GM21786 (cell line): ENCODE results near the gene NTM.

ENCODE experiments used
- ATAC-seq: cut with Tn5 transposase; IDR thresholded peaks from one replicate; pipeline ENCODE4 v1.9.1; 2021; ENCODE audit not compliant: unreplicated experiment

Gene NTM

DNA sequence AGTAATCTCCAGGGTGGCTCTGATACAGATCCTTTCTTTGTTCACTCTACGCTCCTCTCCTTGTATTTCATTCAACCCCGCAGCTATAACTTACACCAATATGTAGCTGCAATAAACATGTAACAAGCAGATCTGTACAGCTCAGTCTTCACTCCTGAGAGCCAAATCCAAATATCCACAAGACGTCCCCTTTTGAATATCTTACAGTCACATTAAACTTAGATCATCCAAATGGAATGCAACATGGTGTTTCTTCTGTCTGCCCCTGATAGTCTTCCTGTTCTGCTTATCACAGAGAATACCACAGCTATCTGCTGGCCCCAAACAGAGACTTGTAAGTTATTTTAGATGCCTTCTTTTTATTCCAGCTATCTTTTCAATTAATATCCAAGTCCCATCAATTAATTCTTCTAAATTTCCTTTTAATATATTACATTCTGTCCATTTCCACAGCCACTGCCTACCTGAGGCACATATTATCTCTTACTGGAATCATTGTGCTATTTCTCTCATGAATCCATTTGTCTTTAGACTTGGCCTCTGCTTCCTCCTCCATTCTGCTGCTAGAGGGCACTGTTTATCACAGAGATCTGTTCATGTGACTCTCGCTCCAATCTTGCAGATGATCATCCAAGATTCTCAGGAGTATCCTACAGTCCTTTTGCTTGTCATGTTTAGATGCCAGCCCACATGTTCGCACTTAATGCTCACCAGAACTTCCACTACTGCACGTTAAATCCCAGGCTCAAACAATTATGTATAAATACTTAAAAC is 908.6 kb downstream of the NTM start:
- no peak for ATAC-seq

DNA sequence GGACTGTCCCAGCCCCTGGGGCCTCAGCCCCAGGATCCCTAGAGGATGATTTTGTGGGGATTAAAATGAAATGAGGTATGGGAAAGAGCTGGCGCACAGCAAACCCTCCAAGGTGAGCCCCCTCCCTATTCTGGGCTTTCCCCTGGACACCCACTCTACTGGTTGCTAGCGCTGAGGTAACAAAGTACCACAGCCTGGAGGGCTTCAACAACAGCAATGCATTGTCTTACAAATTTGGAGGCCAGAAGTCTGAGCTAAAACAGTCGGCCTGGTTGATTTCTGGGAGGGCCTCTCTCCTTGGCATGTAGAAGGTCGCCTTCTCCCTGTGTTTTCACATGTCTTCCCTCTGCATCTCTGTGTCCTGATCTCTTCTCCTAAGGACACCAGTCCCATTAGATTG is 913.6 kb downstream of the NTM start:
- no peak for ATAC-seq

DNA sequence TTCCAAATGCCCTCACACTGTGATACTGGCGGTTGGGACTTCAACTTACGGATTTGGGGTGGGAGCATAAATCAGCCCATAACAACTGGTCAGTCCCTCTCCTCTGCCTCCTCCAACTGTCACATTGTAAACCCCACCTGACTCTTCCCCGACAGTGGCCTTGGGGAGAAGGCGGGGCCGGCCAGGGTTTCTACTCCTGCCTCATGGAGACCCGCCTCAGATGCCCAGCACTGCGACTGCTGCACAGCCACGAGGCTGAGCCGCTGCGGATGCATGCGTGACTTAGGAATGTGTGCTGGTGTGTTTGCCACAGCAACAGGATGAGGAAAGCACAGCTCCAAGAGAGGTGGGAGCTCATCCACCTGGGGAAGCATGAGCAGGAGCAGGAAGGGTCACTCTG is 914.2 kb downstream of the NTM start:
- ATAC-seq = no peak

DNA sequence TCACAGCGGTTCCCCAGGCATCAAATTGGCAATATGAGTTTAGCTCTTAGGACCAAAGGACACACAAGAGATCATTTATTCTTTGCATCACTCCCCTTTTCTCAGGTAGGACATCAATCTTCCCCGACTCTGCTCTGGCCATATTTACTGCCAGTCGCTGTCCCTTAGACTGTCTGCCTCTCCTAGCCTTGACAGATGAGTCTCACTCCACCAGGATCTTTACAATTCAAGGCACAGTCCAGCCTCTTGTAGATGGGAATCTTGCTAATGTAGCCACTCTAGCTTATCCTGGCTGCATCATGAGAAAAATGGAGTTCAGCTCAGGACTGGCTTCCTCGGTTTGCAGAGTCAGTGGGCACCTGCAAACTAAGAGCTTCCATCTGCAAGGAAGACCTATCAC is 915.2 kb downstream of the NTM start:
- ATAC-seq = no peak

DNA sequence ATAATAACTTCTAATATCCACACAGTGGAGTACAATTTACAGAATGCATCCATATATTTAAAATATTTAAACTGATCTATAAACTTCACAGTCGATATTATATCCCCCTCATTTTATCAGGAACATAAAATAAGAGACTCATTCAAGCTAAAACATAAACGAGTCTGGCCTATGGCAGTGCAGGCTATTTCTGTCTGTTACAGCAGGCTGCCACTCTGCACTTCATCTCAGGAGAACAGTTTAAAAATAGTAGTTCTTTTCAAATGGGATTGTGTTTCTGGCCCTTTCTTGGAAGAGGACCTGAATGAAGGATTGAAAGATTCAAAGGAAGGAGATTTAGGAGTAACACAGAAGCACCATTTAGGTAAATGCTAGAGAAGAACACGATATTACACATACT is 915.7 kb downstream of the NTM start:
- ATAC-seq = no peak

DNA sequence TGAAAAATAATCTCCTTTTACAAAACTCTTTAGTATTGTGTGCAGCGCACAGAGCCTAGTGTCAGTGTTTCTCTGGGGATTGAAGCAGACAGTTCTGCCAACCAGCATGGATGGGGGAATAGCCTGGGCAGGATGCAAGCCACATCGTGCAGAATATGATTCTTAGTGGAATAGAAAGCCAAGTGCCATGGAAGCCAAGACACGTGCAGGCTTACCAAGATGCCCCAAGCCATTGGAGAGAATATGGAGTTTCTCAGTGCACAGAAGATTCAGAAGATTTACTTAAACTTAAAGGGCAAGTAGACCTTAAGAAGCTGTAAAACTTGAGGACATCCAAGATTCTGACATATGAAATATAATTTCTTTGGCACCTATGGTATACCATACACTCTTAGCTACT is 917.6 kb downstream of the NTM start:
- ATAC-seq = no peak

DNA sequence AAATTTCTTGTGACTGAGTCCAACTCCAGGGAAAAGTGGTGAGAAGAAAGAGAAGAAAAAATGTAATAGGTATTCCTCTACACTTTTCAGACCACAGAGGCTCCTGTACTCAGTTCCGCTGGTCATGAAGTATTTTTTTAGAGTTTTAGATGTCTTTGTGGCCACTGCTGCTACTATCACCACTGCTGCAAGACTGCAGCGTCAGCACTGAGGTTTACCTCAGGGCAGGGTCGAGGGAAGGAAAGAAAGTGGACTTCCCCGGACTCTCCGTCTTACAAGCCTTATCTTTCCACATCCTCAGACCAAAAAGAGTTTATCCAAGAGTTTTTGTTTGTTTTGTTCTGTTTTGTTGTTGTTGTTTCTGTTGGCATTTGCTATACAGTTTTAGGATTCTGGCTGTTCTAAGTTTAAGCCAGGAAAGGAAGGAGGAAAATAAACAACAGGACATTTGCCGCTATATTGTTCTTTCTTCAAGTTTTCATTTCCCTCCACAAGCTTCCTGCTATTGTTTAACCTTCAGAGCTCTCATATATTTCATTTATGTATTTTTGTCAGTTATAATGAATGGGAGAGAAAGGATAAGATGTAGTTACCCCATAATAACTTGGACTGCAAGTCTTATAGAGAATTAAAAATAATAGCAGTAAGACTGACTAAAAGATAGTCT is 919.3 kb downstream of the NTM start:
- no peak for ATAC-seq

DNA sequence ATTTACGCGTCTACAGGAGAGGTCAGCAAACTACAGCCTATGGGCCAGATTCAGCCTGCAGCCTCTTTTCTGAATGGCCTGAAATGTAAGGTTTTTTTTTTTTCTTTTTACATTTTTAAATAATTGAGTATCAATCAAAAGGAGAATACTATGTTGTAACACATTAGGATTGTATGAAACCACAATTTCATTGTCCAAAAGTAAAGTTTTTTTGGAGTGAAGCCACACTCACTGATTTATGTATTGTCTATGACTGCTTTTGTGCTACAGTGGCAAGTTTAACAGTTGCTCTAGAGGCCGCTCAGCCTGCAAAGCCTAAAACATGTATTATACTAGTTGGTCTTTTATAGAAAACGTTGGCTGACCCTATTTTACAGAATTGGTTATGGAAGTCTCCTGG is 923.2 kb downstream of the NTM start:
- no peak for ATAC-seq

DNA sequence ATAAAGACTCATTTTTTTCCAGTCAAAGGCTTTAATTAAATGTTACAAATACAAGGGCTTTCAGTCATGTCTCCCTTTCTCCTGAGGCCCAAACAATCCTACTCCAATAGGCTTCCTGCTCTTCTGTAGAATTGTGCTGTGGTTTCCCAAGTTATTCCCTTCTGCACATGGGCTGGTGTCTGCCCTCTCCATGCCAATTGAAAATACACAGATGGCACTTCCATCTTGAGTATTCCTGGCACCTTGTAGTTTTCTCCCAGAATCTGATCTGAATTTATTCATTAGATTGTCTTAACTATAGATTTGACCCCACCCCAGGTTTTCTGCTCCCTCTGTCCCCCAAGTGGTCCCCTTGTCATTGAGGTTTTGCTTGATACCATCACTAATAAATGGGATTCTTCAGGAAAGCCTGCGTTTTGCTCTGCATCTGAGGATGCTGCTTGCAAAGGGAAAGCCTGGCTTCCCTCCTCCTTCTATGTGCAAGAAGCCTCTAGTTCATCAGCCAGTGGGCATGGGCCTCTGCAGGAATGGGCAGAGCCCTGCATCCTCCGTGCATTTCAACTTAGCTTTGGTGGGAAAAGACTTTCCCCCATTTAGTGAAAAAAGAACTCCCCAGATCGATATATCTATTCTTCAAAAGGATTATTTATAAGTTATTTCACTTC is 926.7 kb downstream of the NTM start:
- ATAC-seq = no peak

DNA sequence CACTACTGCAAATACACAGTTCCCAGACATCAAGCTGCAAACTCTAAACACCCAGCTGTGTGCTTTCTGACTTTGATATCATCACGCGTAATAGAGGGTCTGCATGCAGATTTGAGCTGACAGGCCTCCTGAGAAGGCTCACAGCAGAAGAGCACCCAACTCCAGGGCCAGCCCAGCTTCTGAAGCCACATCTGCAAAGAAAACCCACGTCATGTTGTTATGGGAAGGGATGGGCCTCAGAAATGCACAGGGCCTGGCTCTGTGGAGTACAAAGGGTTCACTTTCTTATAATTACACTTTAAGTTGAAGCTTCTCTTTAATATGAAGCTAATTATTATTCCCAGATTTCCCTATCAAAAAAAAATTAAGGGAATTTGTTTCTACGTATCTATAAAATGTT is 927.9 kb downstream of the NTM start:
- no peak for ATAC-seq

DNA sequence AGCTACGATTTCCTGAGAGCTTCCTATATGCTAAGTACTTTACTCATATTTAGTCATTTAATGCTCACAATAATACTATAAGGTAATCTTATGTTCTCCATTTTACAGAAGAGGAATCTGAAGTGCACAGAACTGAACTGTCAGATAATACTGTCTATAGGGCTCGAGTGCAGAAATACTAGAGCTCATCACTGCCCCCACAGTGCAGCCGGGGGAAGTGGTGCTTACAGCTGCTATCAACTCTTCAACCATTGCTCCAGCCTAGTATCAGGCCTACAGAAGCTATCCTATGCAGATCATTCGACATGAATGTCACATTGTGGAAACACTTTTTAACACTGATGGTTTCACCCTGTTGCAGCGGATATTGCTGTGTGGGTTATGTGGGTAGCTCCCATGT is 929.9 kb downstream of the NTM start:
- no peak for ATAC-seq

DNA sequence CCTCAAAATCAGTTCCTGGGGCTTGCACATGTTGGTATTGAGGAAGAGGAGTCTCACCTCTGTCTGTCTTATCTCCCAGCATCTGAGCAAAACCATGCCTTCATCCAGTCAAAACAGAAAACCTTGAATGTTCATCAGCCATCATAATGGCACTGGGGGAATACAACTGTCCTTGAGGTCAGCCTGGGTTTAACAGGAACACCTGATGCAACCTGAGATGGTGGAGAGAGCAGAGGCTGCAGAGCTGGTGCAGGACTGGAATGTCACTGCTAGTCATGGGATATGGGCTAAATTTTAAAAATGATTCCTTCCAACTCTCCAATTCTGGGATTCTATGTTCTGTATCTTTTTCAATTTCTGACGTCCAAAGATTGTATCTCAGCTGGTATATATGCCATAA is 931.0 kb downstream of the NTM start:
- no peak for ATAC-seq

DNA sequence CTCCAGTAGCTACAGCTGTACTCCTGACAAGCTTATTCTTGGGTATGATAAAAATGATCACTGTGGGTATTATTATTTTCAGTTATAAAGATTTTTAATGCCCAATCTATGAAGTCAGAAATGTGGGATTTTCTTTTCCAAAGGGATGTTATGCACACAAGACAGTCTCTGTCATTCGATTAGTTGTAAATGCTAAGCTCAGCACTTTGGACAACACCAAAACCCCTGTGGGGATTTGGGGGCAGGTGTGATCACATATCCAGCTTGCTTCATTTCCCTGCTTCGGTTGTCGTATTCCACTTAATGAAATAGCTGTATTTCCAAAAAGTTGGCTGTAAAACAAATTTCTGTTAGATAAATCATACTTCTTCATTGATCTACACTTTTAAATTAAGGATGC is 931.5 kb downstream of the NTM start:
- no peak for ATAC-seq

DNA sequence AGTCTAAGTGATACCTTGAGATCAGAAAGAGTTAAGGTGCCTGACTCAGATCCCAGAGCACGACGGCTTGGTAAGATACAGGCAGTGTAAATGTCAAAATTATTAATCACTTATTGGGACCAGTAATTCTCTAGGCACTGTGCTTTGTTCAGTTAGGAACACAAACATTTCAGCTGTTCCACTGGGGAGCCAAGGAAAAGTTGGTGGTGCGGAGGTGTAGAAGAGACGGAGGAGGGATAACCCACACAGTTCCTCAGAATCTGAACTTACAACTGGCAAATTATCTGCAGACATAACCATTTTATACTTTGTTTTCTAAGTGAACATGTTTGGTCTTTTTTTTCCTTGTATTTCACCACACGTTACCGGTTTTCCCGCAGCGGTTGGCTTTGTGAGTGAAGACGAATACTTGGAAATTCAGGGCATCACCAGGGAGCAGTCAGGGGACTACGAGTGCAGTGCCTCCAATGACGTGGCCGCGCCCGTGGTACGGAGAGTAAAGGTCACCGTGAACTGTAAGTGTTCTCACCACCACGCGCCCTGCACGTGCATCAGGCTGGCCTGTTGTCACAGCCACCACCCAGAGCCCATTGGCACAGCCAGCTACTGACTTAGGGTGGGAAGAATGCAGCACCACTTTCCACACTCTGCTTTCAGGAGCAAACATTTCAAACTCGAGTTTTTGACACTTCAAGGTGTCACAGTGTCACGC is 937.0 kb downstream of the NTM start:
- no peak for ATAC-seq

DNA sequence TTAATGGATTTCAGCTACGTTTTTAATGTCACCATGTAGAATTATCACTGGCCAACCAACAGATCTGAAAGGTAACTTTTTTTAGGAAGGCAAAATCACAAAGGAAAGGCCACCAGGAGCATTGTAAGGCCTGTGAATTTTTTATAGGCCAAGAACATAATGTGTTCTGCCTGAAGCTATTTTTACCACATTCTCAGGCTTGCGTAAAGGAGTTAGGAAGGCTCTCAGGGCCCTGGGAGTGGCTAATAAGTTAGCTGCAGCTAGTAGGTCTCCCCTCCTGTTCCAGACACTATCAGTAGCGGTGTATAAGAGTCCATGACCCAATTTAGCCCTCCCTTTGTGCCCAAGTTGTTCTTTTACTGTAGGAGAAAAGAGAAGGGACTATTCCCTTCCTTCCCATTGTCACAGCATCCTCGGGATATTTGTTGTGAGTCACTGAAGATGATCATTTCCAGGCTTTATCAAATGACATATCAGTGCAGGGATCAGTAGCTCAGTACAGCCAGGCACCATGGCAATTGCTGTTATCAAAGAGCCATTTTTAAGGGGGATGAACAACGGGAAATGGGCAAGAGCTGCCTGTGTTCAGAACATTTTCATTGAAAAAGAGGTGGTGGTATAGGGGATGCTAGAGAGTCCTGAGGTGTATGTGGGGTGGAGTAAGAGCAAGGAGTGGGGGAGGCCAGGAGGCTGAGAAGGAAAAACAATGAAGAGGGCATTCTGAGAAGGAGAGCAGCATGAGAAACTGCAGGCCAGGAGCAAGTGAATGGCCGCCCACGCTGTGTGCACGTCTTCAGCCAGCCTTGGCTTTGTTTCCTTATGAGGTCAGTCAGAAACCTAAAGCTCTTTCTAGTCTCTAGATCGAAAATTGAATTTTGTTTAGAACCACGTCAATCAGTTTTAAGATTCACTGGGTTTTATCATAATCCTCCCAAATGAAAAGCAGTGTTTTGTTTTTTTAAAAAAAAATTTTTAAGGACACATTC is 940.3 kb downstream of the NTM start:
- no peak for ATAC-seq

DNA sequence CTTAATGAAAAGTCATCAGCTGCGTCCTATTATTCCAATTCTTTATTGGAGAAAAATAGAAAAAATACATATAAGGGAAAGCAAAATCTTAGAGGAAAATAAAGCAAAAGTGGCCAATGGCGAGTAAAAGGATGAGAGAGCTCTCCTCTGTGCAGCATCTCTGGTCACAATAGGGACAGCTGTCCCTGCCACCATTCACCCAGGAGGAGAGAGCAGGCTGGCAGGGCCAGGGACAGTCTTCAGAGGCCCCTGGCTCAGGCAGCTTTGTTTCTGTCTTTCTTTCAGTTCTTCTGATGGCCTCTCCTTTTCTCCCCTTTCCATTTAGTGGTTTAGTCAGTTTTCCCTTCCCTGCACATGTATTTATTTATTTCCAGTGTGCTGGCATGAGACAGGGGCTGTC is 941.3 kb downstream of the NTM start:
- ATAC-seq = no peak

DNA sequence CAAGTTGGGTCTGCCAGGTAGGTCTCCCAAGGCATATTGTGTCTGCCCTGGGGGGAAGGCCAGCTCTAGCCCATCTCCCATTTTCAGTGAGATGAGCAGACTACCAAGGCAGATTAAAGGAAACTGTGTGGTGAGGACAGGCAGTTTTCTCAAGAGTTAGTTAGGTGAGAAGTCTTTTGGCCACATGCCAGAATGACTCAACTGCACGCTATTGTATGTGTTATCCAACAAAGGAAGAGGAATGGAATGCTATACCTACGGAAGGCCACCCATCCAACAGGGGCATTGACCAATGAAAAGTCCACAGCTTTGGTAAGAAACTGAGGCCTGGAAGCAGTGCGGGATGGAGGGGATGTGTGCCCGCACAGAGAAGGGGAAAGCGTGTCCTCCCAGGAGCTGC is 941.7 kb downstream of the NTM start:
- ATAC-seq = no peak

DNA sequence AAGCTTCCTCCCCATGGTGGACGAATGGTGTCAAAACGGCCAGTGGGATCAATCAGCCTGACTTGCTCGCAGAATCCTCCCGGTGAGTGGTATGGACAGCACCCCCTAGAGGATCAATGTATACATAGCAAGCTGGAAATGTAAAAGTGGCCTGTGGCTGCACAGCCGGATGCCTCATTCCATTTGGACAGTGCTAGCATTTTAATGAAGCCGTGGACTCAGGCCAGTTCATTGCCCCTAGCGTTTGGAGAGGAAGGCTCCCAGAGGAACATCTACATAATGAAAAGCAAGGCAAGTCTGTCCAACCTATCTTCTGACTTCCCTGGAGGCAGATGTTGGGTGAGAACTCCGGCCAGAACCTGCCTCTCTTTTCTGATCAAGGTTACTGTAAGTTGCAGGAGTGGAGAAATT is 942.3 kb downstream of the NTM start:
- no peak for ATAC-seq

DNA sequence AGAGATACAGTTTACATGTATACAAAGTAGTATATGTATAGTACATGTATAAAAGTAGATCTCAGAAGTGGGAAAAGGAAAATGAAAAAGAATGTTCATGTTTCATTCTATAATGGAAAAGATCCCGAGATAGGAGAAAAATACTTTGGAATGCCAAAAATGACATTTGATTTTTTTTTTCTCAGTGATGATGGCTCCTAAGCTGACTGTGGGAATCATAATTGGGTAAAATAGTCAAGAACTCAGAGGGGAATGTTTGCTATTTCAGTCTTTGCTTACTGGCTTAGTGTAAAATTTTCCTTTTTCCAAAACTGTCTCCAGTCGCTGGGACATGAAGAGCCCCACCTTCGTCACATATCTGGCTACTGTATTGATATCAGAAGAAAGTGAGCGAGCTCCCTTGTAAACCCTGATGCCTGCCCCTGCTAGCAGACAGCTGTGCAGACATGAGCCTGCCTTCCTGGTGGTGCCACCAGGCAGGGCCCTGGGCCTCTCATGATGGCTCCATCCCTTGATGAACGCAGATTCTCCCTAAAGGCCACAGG is 944.6 kb downstream of the NTM start:
- ATAC-seq = no peak

DNA sequence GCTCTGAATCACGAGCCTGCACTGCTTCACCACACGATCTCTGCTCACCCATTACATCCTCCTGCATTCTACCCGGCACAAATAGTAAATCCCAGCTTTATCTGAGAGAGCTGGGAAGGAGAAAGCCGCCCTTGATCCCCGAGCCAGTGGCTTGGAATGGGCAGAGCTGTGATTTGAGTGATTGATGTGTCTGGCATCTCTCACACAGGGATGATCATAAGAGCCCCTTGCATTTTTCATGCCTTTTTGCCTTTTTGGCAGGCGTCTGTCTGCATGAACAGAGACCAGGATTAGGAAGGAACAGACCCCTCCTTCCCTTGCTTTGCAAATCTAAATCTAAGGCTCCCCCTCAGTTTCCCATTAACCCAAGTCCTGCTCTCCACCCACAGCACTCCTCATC is 945.3 kb downstream of the NTM start:
- ATAC-seq = no peak
